Measurements from ENCODE around the gene ICA1. TPM values are rescaled to one million over a fixed set of nuclear protein-coding genes. Genes with fewer than 3 reads are reported as not detected.

The ICA1 gene
- total RNA-seq, 1 experiment from 2014 or later: 0.19 TPM

GRCh38 chr7:8258734-8259133, 3.2 kb downstream of the ICA1 start:
- H3K4me1 ChIP-seq (ENCODE audit: low read length): 0 out of 2 replicates have a peak, but pooled peaks cover 2% of the 10 kb centered on the region
- H3K27me3 ChIP-seq (ENCODE audit: low read length): no peaks in the 10 kb centered on the region
- no peak overlapping the region for H2AFZ ChIP-seq (ENCODE audit: low read length)
- no peak for DNase-seq
- H3K9ac ChIP-seq (ENCODE audit: low read length): no peak overlapping the region
- H3K9me2 ChIP-seq (replicated peaks; ENCODE audit: insufficient read depth, low read length): no peaks in the 10 kb centered on the region
- no peaks in the 10 kb centered on the region for H3K9me3 ChIP-seq (ENCODE audit: low read length)
- no peaks in the 10 kb centered on the region for H3K79me2 ChIP-seq (ENCODE audit: low read length)
- H3K4me2 ChIP-seq (ENCODE audit: low read depth, low read length, poor library complexity, severe bottlenecking): no peak overlapping the region
- no peaks in the 10 kb centered on the region for H4K20me1 ChIP-seq (ENCODE audit: insufficient read depth, low read depth, low read length)
- no peak overlapping the region for H3K4me3 ChIP-seq (ENCODE audit: low read length)
- no peaks in the 10 kb centered on the region for H3K36me3 ChIP-seq (ENCODE audit: insufficient read depth, low read length)
- no peak overlapping the region for H3K27ac ChIP-seq (ENCODE audit: low read length)

- no peaks in the 10 kb centered on the region for H4K20me1 ChIP-seq (ENCODE audit: insufficient read depth, low read depth, low read length)
- H3K4me1 ChIP-seq (ENCODE audit: low read length): 0 out of 2 replicates have a peak, but pooled peaks cover 2% of the 10 kb centered on the region
- no peak overlapping the region for H3K27ac ChIP-seq (ENCODE audit: low read length)
- no peaks in the 10 kb centered on the region for H3K9me3 ChIP-seq (ENCODE audit: low read length)
- no peaks in the 10 kb centered on the region for H3K9me2 ChIP-seq (replicated peaks; ENCODE audit: insufficient read depth, low read length)
- H3K4me2 ChIP-seq (ENCODE audit: low read depth, low read length, poor library complexity, severe bottlenecking): no peak overlapping the region
- no peak for DNase-seq
- H3K36me3 ChIP-seq (ENCODE audit: insufficient read depth, low read length): no peaks in the 10 kb centered on the region
- H2AFZ ChIP-seq (ENCODE audit: low read length): no peak overlapping the region
- H3K9ac ChIP-seq (ENCODE audit: low read length): no peak overlapping the region
- H3K4me3 ChIP-seq (ENCODE audit: low read length): no peak overlapping the region
- no peaks in the 10 kb centered on the region for H3K79me2 ChIP-seq (ENCODE audit: low read length)
- no peaks in the 10 kb centered on the region for H3K27me3 ChIP-seq (ENCODE audit: low read length)
Observed at GRCh38 chr7:8258166-8258565, 3.8 kb downstream of the ICA1 start.

DNA sequence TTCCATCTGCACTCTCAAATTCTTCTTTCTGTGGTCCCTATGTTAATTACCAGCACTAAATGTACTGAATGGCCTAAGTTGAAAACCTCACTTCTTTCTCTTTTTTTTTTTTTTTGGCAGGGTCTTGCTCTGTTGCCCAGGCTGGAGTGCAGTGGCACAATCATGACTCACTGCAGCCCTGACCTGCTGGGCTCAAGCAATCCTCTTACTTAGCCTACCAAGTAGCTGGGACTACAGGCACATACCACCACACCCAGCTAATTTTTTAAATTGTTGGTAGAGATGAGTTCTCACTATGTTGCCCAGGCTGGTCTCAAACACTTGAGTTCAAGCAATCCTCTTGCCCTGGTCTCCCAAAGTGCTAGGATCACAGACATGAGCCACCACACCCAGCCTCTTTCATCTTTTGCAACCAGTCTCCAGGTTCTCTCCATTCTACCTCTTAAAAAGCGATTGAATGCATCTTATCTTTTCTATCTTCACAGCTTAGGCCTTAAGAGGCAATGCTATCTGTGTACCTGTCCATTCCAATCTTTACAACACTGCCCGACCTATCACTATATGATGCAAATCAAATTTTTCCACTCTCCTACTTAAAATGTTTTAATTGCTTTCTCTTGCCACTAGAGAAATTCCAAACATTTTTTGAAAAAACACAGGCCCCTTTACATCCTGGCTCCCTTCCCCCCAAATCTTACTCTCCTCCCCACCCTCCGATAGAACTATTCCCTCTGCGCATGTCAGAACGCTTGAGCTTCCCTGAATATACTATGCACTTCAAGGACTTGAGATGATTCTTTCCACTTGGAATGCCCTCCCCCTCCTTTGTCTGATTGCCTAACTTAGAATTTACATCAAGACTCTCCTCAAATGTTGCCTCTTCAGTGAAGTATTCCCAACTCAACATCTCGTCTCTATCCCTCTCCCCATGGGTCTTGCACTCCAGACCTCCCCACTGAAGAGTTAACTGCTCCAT, 6.0 kb downstream of the ICA1 start:
- Histone ChIP-seq H3K9ac (ENCODE audit: low read length) (no peak overlapping the region), H3K9me2 (replicated peaks; ENCODE audit: insufficient read depth, low read length) (no peaks in the 10 kb centered on the region), H3K79me2 (ENCODE audit: low read length) (no peaks in the 10 kb centered on the region), H2AFZ (ENCODE audit: low read length) (no peak overlapping the region), H3K4me3 (ENCODE audit: low read length) (no peak overlapping the region), H3K9me3 (ENCODE audit: low read length) (no peaks in the 10 kb centered on the region), H4K20me1 (ENCODE audit: insufficient read depth, low read depth, low read length) (no peaks in the 10 kb centered on the region), H3K4me1 (ENCODE audit: low read length) (0 out of 2 replicates have a peak, but pooled peaks cover 2% of the 10 kb centered on the region), H3K4me2 (ENCODE audit: low read depth, low read length, poor library complexity, severe bottlenecking) (no peak overlapping the region), H3K36me3 (ENCODE audit: insufficient read depth, low read length) (no peaks in the 10 kb centered on the region), H3K27ac (ENCODE audit: low read length) (no peak overlapping the region), H3K27me3 (ENCODE audit: low read length) (no peaks in the 10 kb centered on the region)
- DNase-seq: no peak

- Histone ChIP-seq H3K4me1 (ENCODE audit: low read length) (0 out of 2 replicates have a peak, but pooled peaks cover 2% of the 10 kb centered on the region), H2AFZ (ENCODE audit: low read length) (no peak overlapping the region), H3K27me3 (ENCODE audit: low read length) (no peaks in the 10 kb centered on the region), H3K4me3 (ENCODE audit: low read length) (no peak overlapping the region), H3K4me2 (ENCODE audit: low read depth, low read length, poor library complexity, severe bottlenecking) (no peak overlapping the region), H3K9me2 (replicated peaks; ENCODE audit: insufficient read depth, low read length) (no peaks in the 10 kb centered on the region), H4K20me1 (ENCODE audit: insufficient read depth, low read depth, low read length) (no peaks in the 10 kb centered on the region), H3K36me3 (ENCODE audit: insufficient read depth, low read length) (no peaks in the 10 kb centered on the region), H3K9ac (ENCODE audit: low read length) (no peak overlapping the region), H3K79me2 (ENCODE audit: low read length) (no peaks in the 10 kb centered on the region), H3K27ac (ENCODE audit: low read length) (no peak overlapping the region), H3K9me3 (ENCODE audit: low read length) (no peaks in the 10 kb centered on the region)
- no peak for DNase-seq
Observed at GRCh38 chr7:8254667-8255066, 7.3 kb downstream of the ICA1 start.

DNA sequence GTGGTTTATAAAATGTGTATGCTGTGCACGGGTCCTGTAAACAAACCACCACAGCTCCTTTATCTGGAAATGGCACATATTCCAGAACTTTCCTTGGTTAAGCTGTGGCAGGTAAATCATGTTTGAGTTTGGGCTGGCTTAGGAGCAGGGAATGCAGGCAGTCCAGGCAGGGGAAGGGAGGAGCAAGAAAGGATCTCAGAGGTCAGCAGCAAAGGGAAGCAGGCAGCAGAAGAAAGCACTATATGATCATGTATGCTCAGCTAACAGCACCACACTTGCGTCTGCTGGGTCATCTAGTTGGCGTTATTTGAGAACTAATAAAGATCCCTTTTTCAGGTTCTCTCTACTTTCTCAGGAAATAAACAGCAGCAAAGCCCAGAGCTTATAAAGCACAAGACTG, 7.8 kb downstream of the ICA1 start:
- Histone ChIP-seq H3K27ac (ENCODE audit: low read length) (no peak overlapping the region), H3K9me2 (replicated peaks; ENCODE audit: insufficient read depth, low read length) (no peaks in the 10 kb centered on the region), H3K36me3 (ENCODE audit: insufficient read depth, low read length) (no peaks in the 10 kb centered on the region), H3K27me3 (ENCODE audit: low read length) (no peaks in the 10 kb centered on the region), H3K9ac (ENCODE audit: low read length) (no peak overlapping the region), H3K4me1 (ENCODE audit: low read length) (0 out of 2 replicates have a peak, but pooled peaks cover 2% of the 10 kb centered on the region), H4K20me1 (ENCODE audit: insufficient read depth, low read depth, low read length) (no peaks in the 10 kb centered on the region), H3K9me3 (ENCODE audit: low read length) (no peaks in the 10 kb centered on the region), H3K4me2 (ENCODE audit: low read depth, low read length, poor library complexity, severe bottlenecking) (no peak overlapping the region), H3K4me3 (ENCODE audit: low read length) (no peak overlapping the region), H3K79me2 (ENCODE audit: low read length) (no peaks in the 10 kb centered on the region), H2AFZ (ENCODE audit: low read length) (no peak overlapping the region)
- no peak for DNase-seq

- Histone ChIP-seq H3K4me2 (ENCODE audit: low read depth, low read length, poor library complexity, severe bottlenecking) (no peak overlapping the region), H3K27me3 (ENCODE audit: low read length) (no peaks in the 10 kb centered on the region), H3K9me2 (replicated peaks; ENCODE audit: insufficient read depth, low read length) (no peaks in the 10 kb centered on the region), H3K79me2 (ENCODE audit: low read length) (no peaks in the 10 kb centered on the region), H3K9me3 (ENCODE audit: low read length) (no peaks in the 10 kb centered on the region), H3K4me1 (ENCODE audit: low read length) (no peaks in the 10 kb centered on the region), H3K9ac (ENCODE audit: low read length) (no peak overlapping the region), H3K36me3 (ENCODE audit: insufficient read depth, low read length) (no peaks in the 10 kb centered on the region), H3K4me3 (ENCODE audit: low read length) (no peak overlapping the region), H4K20me1 (ENCODE audit: insufficient read depth, low read depth, low read length) (no peaks in the 10 kb centered on the region), H2AFZ (ENCODE audit: low read length) (no peak overlapping the region), H3K27ac (ENCODE audit: low read length) (no peak overlapping the region)
- no peak for DNase-seq
Observed at GRCh38 chr7:8251195-8251594, 10.8 kb downstream of the ICA1 start.

GRCh38 chr7:8250547-8250946, 11.4 kb downstream of the ICA1 start:
- Histone ChIP-seq H3K27ac (ENCODE audit: low read length) (no peak overlapping the region), H3K9me3 (ENCODE audit: low read length) (no peaks in the 10 kb centered on the region), H3K4me2 (ENCODE audit: low read depth, low read length, poor library complexity, severe bottlenecking) (no peak overlapping the region), H2AFZ (ENCODE audit: low read length) (no peak overlapping the region), H3K36me3 (ENCODE audit: insufficient read depth, low read length) (no peaks in the 10 kb centered on the region), H4K20me1 (ENCODE audit: insufficient read depth, low read depth, low read length) (no peaks in the 10 kb centered on the region), H3K79me2 (ENCODE audit: low read length) (no peaks in the 10 kb centered on the region), H3K27me3 (ENCODE audit: low read length) (no peaks in the 10 kb centered on the region), H3K4me3 (ENCODE audit: low read length) (no peak overlapping the region), H3K9me2 (replicated peaks; ENCODE audit: insufficient read depth, low read length) (no peaks in the 10 kb centered on the region), H3K9ac (ENCODE audit: low read length) (no peak overlapping the region), H3K4me1 (ENCODE audit: low read length) (no peaks in the 10 kb centered on the region)
- DNase-seq: no peak

- Histone ChIP-seq H3K4me3 (ENCODE audit: low read length) (no peak overlapping the region), H3K4me1 (ENCODE audit: low read length) (no peaks in the 10 kb centered on the region), H3K79me2 (ENCODE audit: low read length) (no peaks in the 10 kb centered on the region), H3K4me2 (ENCODE audit: low read depth, low read length, poor library complexity, severe bottlenecking) (no peak overlapping the region), H3K27me3 (ENCODE audit: low read length) (no peaks in the 10 kb centered on the region), H3K9me2 (replicated peaks; ENCODE audit: insufficient read depth, low read length) (no peaks in the 10 kb centered on the region), H4K20me1 (ENCODE audit: insufficient read depth, low read depth, low read length) (no peaks in the 10 kb centered on the region), H3K27ac (ENCODE audit: low read length) (no peak overlapping the region), H3K36me3 (ENCODE audit: insufficient read depth, low read length) (no peaks in the 10 kb centered on the region), H3K9ac (ENCODE audit: low read length) (no peak overlapping the region), H3K9me3 (ENCODE audit: low read length) (no peaks in the 10 kb centered on the region), H2AFZ (ENCODE audit: low read length) (no peak overlapping the region)
- no peak for DNase-seq
Observed at GRCh38 chr7:8249121-8249520, 12.8 kb downstream of the ICA1 start.
